ENCODE data around the gene SAP30BP.

The SAP30BP gene

DNA sequence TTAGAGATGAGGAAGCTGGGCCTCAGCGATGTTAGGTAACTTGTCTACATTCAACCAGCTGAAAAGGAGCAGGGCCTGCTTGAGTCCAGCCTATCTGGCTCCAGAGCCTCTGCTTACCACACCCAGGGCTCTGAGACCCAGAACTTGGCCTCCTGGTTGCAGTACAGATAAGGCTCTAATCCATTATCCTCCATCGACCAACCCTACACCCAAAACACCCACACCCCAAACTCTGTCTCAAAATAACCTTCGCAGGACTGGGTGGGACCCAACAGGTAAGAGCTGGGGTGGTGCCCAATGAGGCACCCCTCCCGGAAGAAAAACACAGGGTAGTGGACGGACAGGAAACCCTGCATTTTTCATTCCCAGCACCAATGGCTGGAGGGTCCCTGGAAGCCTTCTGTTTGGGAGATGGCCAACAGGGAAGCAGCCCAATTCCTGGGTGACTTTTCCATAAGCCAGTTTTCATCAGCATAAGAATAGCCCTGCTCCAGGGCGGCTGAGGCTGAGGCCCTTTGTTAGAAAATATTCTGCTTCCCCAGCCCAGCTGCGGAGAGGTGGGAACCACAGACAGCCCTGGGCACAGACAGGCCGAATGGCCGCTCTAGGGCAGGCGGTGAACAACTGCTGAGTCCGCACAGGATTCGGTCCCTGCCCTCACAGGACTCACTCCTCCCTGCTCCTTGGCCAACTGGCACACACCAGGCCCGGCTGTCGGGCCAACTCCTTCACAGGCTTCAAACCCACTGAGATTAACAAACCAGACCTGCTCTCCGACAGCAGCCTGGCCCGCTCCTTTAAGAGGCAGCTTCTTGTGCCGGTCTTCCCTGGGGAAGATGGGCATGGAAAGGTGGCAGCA is 24.1 kb upstream of the SAP30BP start:
- no peak overlapping the region for H3K4me3 ChIP-seq (ENCODE audit: low read length)
- no peaks in the 10 kb centered on the region for H3K27me3 ChIP-seq (ENCODE audit: low read depth, low read length)
- H3K4me1 ChIP-seq (ENCODE audit: low read length), result peaks cover 34% of the 10 kb centered on the region
- no peak overlapping the region for H3K9ac ChIP-seq (ENCODE audit: low read length)
- H3K36me3 ChIP-seq (replicated peaks; ENCODE audit: low read depth, low read length), result peaks cover 39% of the 10 kb centered on the region
- no peak overlapping the region for H3K27ac ChIP-seq (ENCODE audit: low read length)
- H3K4me2 ChIP-seq (ENCODE audit: low read length), result no peak overlapping the region
- H2AFZ ChIP-seq (ENCODE audit: low read depth, low read length), result no peak overlapping the region
- no peaks in the 10 kb centered on the region for H4K20me1 ChIP-seq (ENCODE audit: insufficient read depth, low read length)
- peaks cover 12% of the 10 kb centered on the region for H3K79me2 ChIP-seq (ENCODE audit: low read length)
- no peaks in the 10 kb centered on the region for H3K9me3 ChIP-seq (ENCODE audit: insufficient read depth, low read length)
- TF ChIP-seq, protein P1, sequence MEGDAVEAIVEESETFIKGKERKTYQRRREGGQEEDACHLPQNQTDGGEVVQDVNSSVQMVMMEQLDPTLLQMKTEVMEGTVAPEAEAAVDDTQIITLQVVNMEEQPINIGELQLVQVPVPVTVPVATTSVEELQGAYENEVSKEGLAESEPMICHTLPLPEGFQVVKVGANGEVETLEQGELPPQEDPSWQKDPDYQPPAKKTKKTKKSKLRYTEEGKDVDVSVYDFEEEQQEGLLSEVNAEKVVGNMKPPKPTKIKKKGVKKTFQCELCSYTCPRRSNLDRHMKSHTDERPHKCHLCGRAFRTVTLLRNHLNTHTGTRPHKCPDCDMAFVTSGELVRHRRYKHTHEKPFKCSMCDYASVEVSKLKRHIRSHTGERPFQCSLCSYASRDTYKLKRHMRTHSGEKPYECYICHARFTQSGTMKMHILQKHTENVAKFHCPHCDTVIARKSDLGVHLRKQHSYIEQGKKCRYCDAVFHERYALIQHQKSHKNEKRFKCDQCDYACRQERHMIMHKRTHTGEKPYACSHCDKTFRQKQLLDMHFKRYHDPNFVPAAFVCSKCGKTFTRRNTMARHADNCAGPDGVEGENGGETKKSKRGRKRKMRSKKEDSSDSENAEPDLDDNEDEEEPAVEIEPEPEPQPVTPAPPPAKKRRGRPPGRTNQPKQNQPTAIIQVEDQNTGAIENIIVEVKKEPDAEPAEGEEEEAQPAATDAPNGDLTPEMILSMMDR (IDR thresholded peaks at IDR 0.05; ENCODE audit: low read depth, low read length), result no peak
- TF ChIP-seq EZH2phosphoT487 (IDR thresholded peaks at IDR 0.05; ENCODE audit: low read depth), result no peak

DNA sequence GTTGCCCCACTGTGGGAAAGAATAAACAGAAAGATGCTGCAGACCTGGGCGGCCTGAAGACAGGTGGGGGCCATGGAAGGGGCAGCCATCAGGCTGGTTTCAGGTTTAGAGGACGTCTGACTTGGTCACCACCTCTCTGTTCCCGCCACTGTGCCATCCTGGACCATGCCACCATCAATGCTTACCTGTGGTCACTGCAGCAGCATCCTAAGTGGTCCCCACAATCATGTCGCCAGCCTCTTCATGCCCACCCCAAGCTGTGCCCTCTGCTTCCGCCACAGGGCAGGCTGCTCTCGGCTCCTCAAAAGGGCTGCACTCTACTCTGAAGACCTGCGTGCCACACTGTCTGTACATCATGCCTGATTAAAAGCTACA is 23.5 kb upstream of the SAP30BP start:
- Histone ChIP-seq H2AFZ (ENCODE audit: low read depth, low read length) (no peak overlapping the region), H3K36me3 (replicated peaks; ENCODE audit: low read depth, low read length) (peaks cover 42% of the 10 kb centered on the region), H3K27ac (ENCODE audit: low read length) (no peak overlapping the region), H3K27me3 (ENCODE audit: low read depth, low read length) (no peaks in the 10 kb centered on the region), H3K4me2 (ENCODE audit: low read length) (no peak overlapping the region), H3K4me3 (ENCODE audit: low read length) (no peak overlapping the region), H3K79me2 (ENCODE audit: low read length) (peaks cover 12% of the 10 kb centered on the region), H3K9ac (ENCODE audit: low read length) (no peak overlapping the region), H3K4me1 (ENCODE audit: low read length) (peaks cover 34% of the 10 kb centered on the region), H4K20me1 (ENCODE audit: insufficient read depth, low read length) (no peaks in the 10 kb centered on the region), H3K9me3 (ENCODE audit: insufficient read depth, low read length) (no peaks in the 10 kb centered on the region)
- no peak for TF ChIP-seq EZH2phosphoT487 (IDR thresholded peaks at IDR 0.05; ENCODE audit: low read depth)
- TF ChIP-seq, protein P1 (IDR thresholded peaks at IDR 0.05; ENCODE audit: low read depth, low read length), result no peak

DNA sequence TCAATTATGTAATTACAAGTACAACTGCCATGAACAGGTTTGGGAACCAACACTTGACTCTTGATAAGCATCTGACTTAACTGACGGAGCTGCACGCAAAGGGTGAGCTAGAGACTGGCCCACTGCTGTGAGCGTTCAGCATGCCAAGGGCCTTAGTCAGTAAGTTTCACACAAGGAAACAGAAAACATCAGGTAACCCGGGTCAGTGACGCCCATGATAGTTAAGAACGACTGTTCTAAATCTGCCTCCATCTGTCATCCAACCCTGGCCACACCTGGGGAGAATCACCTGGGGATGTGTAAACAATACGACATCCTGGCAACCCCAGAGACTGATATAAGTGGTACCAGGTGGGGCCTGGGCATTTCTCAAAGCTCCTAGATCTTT is 21.6 kb upstream of the SAP30BP start:
- peaks cover 47% of the 10 kb centered on the region for H3K36me3 ChIP-seq (replicated peaks; ENCODE audit: low read depth, low read length)
- H3K79me2 ChIP-seq (ENCODE audit: low read length), result peaks cover 12% of the 10 kb centered on the region
- H3K4me3 ChIP-seq (ENCODE audit: low read length), result peak overlapping the region; percentile 73
- peak overlapping the region; percentile 81 for H3K4me2 ChIP-seq (ENCODE audit: low read length)
- peaks cover 30% of the 10 kb centered on the region for H3K4me1 ChIP-seq (ENCODE audit: low read length)
- peak overlapping the region; percentile 76 for H3K27ac ChIP-seq (ENCODE audit: low read length)
- H3K9ac ChIP-seq (ENCODE audit: low read length), result peak overlapping the region; percentile 72
- H3K27me3 ChIP-seq (ENCODE audit: low read depth, low read length), result no peaks in the 10 kb centered on the region
- TF ChIP-seq, protein P1 (IDR thresholded peaks at IDR 0.05; ENCODE audit: low read depth, low read length), result no peak
- TF ChIP-seq EZH2phosphoT487 (IDR thresholded peaks at IDR 0.05; ENCODE audit: low read depth), result no peak
- H2AFZ ChIP-seq (ENCODE audit: low read depth, low read length), result no peak overlapping the region
- no peaks in the 10 kb centered on the region for H3K9me3 ChIP-seq (ENCODE audit: insufficient read depth, low read length)
- H4K20me1 ChIP-seq (ENCODE audit: insufficient read depth, low read length), result no peaks in the 10 kb centered on the region

DNA sequence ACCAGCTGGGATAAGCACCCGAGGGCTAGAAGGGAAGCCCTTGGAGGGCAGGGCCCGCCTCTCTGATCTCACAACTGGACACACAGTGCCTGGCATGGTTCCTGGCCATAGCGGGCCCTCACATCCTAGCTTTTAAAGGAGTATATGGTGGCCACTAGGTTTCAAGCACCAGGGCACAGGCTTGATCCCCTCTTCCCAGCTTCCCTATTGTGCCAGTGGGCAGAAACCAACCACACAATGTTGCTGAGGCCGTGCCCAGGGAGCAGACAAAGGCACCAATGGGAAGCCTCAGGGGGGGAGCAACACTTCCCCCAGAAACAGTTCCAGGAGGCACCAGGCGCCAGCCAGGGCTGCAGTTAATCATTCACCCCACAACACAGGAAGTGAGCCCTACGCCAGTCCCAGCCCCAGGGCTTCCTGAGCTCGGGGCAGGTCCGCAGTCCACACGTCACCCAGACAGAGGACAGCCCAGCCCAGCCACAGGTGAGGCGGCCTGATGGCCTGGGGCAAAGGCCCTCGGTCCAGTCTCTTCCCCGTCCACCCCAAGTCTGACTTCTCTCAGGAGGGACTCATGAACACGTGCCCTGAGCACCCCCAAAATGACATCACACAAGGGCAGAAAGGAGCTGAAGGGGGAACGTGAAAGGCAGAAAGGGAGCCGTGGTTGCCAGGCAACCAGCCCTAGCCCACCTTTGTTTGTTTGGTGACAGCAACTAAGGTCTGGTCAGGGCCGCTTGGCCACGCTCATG is 21.1 kb upstream of the SAP30BP start:
- Histone ChIP-seq H3K4me2 (ENCODE audit: low read length) (peak overlapping the region; percentile 81), H3K79me2 (ENCODE audit: low read length) (peaks cover 12% of the 10 kb centered on the region), H3K27ac (ENCODE audit: low read length) (peak overlapping the region; percentile 76), H3K36me3 (replicated peaks; ENCODE audit: low read depth, low read length) (peaks cover 53% of the 10 kb centered on the region), H3K27me3 (ENCODE audit: low read depth, low read length) (no peaks in the 10 kb centered on the region), H2AFZ (ENCODE audit: low read depth, low read length) (peak overlapping the region; percentile 60; the same call in 1 of the 2 replicates), H3K4me1 (ENCODE audit: low read length) (peaks cover 25% of the 10 kb centered on the region), H3K4me3 (ENCODE audit: low read length) (peak overlapping the region; percentile 73), H3K9ac (ENCODE audit: low read length) (peak overlapping the region; percentile 72), H4K20me1 (ENCODE audit: insufficient read depth, low read length) (no peaks in the 10 kb centered on the region), H3K9me3 (ENCODE audit: insufficient read depth, low read length) (no peaks in the 10 kb centered on the region)
- TF ChIP-seq, protein P1 (IDR thresholded peaks at IDR 0.05; ENCODE audit: low read depth, low read length), result 0 out of 2 replicates have a peak, but pooled peaks have one; percentile 9
- TF ChIP-seq EZH2phosphoT487 (IDR thresholded peaks at IDR 0.05; ENCODE audit: low read depth), result no peak
